ENCODE data around the gene PLCD1.

The PLCD1 gene

DNA sequence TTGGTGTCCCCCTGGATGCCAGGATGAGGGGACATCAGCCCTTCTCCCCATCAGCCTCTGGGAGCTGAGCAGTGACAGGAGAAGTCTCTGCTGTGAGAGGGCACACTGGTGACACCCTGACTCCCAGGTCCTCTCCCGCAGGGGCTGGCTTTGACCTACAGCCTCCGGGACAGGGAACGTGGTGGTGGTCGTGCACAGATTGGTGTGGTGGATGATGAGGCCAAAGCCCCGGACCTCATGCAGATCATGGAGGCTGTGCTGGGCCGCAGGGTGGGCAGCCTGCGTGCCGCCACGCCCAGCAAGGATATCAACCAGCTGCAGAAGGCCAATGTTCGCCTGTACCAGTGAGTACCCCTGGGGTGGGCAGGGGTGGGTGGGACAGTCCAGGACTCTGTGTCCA lies 32.1 kb downstream of the PLCD1 start:
- TF ChIP-seq, protein P1, sequence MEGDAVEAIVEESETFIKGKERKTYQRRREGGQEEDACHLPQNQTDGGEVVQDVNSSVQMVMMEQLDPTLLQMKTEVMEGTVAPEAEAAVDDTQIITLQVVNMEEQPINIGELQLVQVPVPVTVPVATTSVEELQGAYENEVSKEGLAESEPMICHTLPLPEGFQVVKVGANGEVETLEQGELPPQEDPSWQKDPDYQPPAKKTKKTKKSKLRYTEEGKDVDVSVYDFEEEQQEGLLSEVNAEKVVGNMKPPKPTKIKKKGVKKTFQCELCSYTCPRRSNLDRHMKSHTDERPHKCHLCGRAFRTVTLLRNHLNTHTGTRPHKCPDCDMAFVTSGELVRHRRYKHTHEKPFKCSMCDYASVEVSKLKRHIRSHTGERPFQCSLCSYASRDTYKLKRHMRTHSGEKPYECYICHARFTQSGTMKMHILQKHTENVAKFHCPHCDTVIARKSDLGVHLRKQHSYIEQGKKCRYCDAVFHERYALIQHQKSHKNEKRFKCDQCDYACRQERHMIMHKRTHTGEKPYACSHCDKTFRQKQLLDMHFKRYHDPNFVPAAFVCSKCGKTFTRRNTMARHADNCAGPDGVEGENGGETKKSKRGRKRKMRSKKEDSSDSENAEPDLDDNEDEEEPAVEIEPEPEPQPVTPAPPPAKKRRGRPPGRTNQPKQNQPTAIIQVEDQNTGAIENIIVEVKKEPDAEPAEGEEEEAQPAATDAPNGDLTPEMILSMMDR (IDR thresholded peaks at IDR 0.05; ENCODE audit: low read depth, low read length, missing control alignments) = no peak
- no peak overlapping the region for H3K4me3 ChIP-seq (ENCODE audit: low read depth, low read length)
- no peak for DNase-seq (ENCODE audit: low read depth)

- TF ChIP-seq, protein P1 (IDR thresholded peaks at IDR 0.05; ENCODE audit: low read depth, low read length, missing control alignments) = peak; percentile 98
- DNase-seq (ENCODE audit: low read depth) = peak; percentile 75
- no peak overlapping the region for H3K4me3 ChIP-seq (ENCODE audit: low read depth, low read length)
Measured at GRCh38 chr3:37996785-37997301, 32.6 kb downstream of the PLCD1 start.

DNA sequence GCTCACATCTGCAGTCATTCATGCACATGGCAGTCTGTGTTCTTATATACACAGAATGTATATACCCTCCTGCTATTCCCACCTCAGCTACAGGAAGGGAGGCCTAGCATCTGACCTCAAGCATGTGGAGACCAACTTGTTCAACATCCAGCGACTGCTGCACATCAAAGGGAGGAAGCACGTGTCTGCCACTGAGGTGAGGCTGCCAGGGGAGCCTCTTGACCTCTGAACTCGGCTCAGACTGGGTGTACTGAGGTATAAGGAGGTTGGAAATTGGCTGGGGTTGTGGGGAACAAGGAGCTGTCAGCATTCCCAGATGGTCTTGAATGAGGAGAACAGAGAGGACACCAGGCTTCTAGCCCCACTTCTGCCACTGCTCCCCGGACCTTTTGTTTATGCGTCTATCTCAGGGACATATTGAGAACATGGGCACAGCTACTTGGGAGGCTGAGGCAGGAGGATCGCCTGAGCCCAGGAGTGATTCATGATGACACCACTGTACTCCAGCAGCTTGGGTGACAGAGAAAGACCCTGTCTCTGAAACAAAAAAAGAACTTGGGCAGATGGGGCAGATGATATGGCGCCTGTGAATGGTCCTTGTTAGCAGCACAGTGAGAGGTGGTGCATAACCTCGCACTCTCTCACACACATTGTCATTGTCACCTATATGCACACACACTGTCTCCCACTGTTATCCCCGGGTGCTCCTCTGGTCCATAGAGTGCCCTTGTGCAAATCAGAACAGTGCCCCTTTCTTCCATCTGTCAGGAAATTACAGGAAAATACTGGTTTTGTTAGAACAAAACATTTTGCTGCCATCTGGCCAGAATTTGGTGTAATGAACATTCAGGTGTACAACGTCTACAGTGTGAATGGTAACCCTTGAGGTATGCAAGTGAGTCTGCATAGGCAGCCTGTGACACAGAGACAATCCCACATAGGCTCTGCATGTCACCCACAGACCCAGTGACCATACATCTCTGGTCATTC lies 33.5 kb downstream of the PLCD1 start:
- TF ChIP-seq, protein P1 (IDR thresholded peaks at IDR 0.05; ENCODE audit: low read depth, low read length, missing control alignments) = no peak
- no peak for DNase-seq (ENCODE audit: low read depth)
- H3K4me3 ChIP-seq (ENCODE audit: low read depth, low read length) = no peak overlapping the region

GRCh38 chr3:37994639-37994972 lies 34.8 kb downstream of the PLCD1 start:
- TF ChIP-seq, protein P1 (IDR thresholded peaks at IDR 0.05; ENCODE audit: low read depth, low read length, missing control alignments) = no peak
- no peak for DNase-seq (ENCODE audit: low read depth)
- H3K4me3 ChIP-seq (ENCODE audit: low read depth, low read length) = peak overlapping the region; percentile 63

DNA sequence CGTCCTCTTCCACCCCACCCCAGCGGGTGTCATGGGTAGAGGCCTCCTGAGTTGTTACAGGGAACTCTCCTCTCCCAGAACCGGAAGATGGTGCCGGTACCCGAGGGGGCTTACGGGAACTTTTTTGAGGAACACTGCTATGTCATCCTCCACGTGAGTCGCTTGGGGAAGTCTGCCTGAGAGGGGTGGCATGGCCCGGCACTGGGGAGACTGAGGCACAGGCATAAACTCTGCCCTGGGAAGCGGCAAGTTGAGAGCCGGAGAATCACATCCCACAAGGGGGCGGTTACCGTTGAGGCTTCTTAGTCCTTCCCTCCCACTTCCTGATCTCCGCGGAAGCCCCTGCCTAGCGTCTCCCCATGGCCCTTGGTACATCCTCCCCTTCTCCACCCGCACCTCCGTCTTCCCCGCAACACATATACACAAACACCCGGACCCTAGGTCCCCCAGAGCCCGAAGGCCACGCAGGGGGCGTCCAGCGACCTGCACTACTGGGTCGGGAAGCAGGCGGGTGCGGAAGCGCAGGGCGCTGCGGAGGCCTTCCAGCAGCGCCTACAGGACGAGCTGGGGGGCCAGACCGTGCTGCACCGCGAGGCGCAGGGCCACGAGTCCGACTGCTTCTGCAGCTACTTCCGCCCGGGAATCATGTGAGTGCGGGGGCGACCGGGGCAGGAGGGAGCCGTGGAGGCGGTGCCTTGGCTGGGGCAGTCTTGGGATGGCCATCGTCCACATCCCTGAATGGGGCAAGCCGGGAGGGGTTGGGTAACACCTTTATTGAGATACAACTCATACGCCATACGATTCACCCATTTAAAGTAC lies 35.4 kb downstream of the PLCD1 start:
- no peak for DNase-seq (ENCODE audit: low read depth)
- TF ChIP-seq, protein P1 (IDR thresholded peaks at IDR 0.05; ENCODE audit: low read depth, low read length, missing control alignments) = peak; percentile 13
- H3K4me3 ChIP-seq (ENCODE audit: low read depth, low read length) = peak overlapping the region; percentile 63

DNA sequence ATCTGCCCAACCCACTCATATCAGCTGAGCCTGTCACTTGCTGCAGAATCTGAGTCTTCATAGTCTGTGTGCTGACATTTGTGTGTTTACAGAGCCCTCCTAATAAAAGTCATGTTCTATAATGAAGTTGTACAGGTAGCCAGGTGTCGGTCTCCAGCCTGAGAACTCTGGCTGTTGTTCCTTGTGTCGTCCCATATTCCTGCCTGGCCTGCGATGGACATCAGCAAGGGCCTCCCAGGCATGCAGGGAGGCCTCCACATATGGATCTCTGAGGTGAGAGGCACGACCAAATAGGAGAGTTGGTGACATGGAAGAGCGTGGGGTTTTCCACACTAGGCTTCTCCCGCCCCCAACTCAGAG lies 36.0 kb downstream of the PLCD1 start:
- peak overlapping the region; percentile 63 for H3K4me3 ChIP-seq (ENCODE audit: low read depth, low read length)
- DNase-seq (ENCODE audit: low read depth) = no peak
- TF ChIP-seq, protein P1 (IDR thresholded peaks at IDR 0.05; ENCODE audit: low read depth, low read length, missing control alignments) = no peak
